Astrocyte of the spinal cord (primary cell): Measurements from ENCODE around the gene ROCK1.
"Not testable (repeated sequence)": the region's sequence is repeated elsewhere in the genome, so short reads cannot be mapped to it uniquely, and the experiment has no call there.

Experiments used
- DNase-seq: peaks from one replicate; pipeline ENCODE4 v3.0.0; 2011; ENCODE audit warnings: low read depth, low spot score
- H3K4me3 ChIP-seq: 2 replicates; pipeline ENCODE4 v1.5.1; 2011; ENCODE audit warnings: low read depth, mild to moderate bottlenecking, low read length, moderate library complexity
- in situ Hi-C: cut with HindIII; loops from 2 replicates; pipeline ENCODE4 v1.10.0; 2017; ENCODE audit warnings: low sequenced_read_pairs
- TF ChIP-seq, protein P1 (sequence below): IDR thresholded peaks from 2 replicates; pipeline ENCODE4 v1.5.1; 2012; ENCODE audit warnings: low read depth, mild to moderate bottlenecking, low read length, inconsistent platforms

The ROCK1 gene

GRCh38 chr18:21111346-21112139 is at the start of gene ROCK1:
Gene ROCK1, minus strand, starts transcription at chr18:21111813. Its CDS starts 903 bp downstream, at chr18:21110910.
- DNase-seq = peak; percentile 98
- TF ChIP-seq, protein P1, sequence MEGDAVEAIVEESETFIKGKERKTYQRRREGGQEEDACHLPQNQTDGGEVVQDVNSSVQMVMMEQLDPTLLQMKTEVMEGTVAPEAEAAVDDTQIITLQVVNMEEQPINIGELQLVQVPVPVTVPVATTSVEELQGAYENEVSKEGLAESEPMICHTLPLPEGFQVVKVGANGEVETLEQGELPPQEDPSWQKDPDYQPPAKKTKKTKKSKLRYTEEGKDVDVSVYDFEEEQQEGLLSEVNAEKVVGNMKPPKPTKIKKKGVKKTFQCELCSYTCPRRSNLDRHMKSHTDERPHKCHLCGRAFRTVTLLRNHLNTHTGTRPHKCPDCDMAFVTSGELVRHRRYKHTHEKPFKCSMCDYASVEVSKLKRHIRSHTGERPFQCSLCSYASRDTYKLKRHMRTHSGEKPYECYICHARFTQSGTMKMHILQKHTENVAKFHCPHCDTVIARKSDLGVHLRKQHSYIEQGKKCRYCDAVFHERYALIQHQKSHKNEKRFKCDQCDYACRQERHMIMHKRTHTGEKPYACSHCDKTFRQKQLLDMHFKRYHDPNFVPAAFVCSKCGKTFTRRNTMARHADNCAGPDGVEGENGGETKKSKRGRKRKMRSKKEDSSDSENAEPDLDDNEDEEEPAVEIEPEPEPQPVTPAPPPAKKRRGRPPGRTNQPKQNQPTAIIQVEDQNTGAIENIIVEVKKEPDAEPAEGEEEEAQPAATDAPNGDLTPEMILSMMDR = no peak
- peak within 1 kb of the TSS; percentile 95 for H3K4me3 ChIP-seq
- in situ Hi-C loops = no loop called here

DNA sequence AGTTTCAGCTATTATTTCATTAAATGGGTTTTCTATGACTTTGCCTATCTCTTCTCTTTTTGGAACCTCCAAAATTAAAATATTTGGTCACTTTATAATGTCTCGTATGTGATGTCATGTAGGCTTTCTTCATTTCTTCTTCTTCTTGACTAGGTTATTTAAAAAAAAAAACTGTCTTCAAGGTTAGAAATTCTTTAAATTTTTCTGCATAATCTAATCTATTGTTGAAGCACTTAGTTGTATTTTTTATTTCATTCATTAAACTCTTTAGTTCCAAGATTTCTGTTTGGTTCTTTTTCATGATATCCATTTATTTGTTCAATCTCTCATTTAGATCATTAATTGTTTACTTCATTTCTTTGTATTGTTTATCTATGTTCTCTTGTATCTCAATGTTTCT is 43.8 kb upstream of the ROCK1 start:
- no peak for DNase-seq
- in situ Hi-C loops = no loop called here
- no peak overlapping the region for H3K4me3 ChIP-seq
- TF ChIP-seq, protein P1 = no peak

- no peak for DNase-seq
- TF ChIP-seq, protein P1 = no peak
- in situ Hi-C loops = no loop called here
- no peak overlapping the region for H3K4me3 ChIP-seq
Observed at GRCh38 chr18:21146016-21146415, 34.4 kb upstream of the ROCK1 start.

DNA sequence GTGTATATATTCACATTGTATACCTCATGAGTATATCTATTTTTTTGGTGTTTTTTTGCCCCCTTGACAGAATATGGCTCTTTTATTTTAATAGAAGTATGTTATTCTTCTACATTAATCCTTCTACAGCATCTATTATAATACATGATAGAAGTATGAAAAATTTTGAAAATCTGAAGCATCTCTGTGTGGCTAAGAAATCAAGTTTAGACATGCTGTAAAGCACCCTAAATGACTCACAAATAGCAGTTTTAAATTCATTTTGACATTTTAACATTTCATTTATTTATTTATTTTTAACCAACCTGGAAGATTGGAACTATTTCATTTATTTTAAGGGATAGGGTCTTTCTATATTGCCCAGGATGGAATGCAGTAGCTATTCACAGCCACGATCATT is 33.8 kb upstream of the ROCK1 start:
- DNase-seq = no peak
- in situ Hi-C loops = no loop called here
- TF ChIP-seq, protein P1 = no peak
- no peak overlapping the region for H3K4me3 ChIP-seq

DNA sequence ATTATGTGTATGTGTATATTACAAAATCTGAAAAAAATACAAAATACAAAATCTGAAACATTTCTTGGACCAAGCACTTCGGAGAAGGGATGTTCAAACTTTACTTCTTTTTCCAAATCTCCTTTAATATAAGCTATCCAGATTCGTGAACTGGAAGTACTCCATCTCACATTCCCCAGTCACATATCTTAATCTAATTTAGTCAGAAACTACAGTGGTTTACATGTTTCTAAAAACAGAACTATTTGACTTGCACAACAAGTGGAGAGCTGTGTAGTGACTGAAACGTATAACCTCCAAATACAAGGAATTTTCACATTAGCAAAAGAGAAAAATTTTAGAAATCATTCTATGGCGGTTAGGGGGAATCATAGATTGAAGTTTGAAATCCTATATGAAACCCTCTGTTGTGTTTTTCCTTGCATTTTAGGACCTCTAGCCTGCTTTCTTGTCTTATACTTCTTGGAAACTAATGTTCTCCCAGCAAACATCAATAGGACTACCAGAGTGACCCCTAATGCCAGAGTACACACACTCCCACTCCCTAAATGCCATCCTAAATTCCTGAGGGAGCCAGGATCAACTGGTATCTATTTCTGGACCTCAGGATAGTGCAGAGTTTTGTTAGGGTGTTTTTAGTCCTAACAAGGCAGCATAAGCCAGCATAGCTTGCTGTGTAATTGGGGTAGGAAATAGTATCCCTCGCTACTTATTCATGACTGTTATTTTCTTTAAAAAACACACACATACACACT is 30.2 kb upstream of the ROCK1 start:
- TF ChIP-seq, protein P1 = no peak
- H3K4me3 ChIP-seq = no peak overlapping the region
- no peak for DNase-seq
- in situ Hi-C loops = no loop called here

DNA sequence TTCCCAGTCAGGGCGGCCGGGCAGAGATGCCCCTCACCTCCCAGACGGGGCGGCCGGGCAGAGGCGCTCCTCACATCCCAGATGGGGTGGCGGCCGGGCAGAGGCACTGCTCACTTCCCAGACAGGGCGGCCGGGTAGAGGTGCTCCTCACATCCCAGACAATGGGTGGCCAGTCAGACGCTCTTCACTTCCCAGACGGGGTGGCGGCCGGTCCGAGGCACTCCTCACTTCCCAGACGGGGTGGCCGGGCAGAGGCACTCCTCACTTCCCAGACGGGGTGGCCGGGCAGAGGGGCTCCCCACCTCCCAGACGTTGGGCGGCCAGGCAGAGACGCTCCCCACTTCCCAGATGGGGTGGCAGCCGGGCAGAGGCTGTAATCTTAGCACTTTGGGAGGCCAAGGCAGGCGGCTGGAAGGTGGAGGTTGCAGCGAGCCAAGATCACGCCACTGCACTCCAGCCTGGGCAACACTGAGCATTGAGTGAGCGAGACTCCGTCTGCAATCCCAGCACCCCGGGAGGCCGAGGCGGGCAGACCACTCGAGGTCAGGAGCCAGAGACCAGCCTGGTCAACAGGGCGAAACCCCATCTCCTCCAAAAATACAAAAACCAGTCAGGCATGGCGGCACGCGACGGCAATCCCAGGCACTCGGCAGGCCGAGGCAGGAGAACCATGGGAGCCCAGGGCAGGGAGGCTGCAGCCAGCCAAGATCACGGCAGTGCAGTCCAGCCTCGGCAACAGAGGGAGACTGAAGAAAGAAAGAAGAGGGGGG is 26.3 kb upstream of the ROCK1 start:
- DNase-seq, H3K4me3 ChIP-seq, in situ Hi-C loops: not testable (repeated sequence)
